MCF 10A (cell line): ENCODE results near the gene CTR9. TPM values are rescaled to one million over a fixed set of nuclear protein-coding genes. Genes with fewer than 3 reads are reported as not detected.

Experiments used
- BruUV-seq: library from RNA; stranded (reverse); fragments of 400-500 nt; replicated peaks from 2 replicates; lab custom pipeline; 2021; lab: Mats Ljungman, UMichigan
- CTCF ChIA-PET: fragments of 300-600 bp; sonication (Branson Sonifier 250); formaldehyde crosslinking; extraction: SDS; loops from one replicate; lab custom pipeline; 2021; ENCODE audit warnings: antibody characterized with exemption, inconsistent platforms; lab: Yijun Ruan, JAX
- POLR2A ChIA-PET: fragments of 300-600, 350-650 bp; sonication (Branson Sonifier 250); formaldehyde crosslinking; extraction: SDS; loops from one replicate; lab custom pipeline; 2020; ENCODE audit warnings: antibody characterized with exemption, inconsistent platforms; lab: Yijun Ruan, JAX
- DNase-seq: peaks from one replicate; pipeline ENCODE4 v3.0.0-alpha.2; 2018; ENCODE audit not compliant: unreplicated experiment
- H3K27ac Mint-ChIP-seq: one replicate; pipeline ENCODE4 v1.8.0; 2022; ENCODE audit warnings: mild to moderate bottlenecking, low read depth, mixed read lengths; ENCODE audit not compliant: unreplicated experiment
- H3K27me3 Mint-ChIP-seq: one replicate; pipeline ENCODE4 v1.8.0; 2022; ENCODE audit warnings: mixed read lengths; ENCODE audit not compliant: insufficient read depth, unreplicated experiment
- H3K36me3 Mint-ChIP-seq: one replicate; pipeline ENCODE4 v1.8.0; 2022; ENCODE audit warnings: mild to moderate bottlenecking, moderate library complexity, mixed read lengths; ENCODE audit not compliant: insufficient read depth, unreplicated experiment
- H3K4me1 Mint-ChIP-seq: one replicate; pipeline ENCODE4 v1.8.0; 2022; ENCODE audit warnings: mixed read lengths; ENCODE audit not compliant: insufficient read depth, unreplicated experiment
- H3K4me3 Mint-ChIP-seq: one replicate; pipeline ENCODE4 v1.8.0; 2022; ENCODE audit warnings: mild to moderate bottlenecking, moderate library complexity, mixed read lengths; ENCODE audit not compliant: unreplicated experiment
- H3K9me3 Mint-ChIP-seq: one replicate; pipeline ENCODE4 v1.8.0; 2022; ENCODE audit warnings: mixed read lengths; ENCODE audit not compliant: unreplicated experiment
- intact Hi-C: fragments of 100-400 bp; cut with micrococcal nuclease; formaldehyde crosslinking; loops from 2 replicates; pipeline ENCODE4 v1.14.1; 2022
- total RNA-seq: library from RNA; stranded (reverse); gene quantifications from 2 replicates; pipeline ENCODE4 v1.2.3, GENCODE V29; 2022
- TF ChIP-seq, protein P1 (sequence below): fragments of 200-600 bp; IDR thresholded peaks from one replicate; pipeline ENCODE4 v1.8.0; 2022; ENCODE audit warnings: antibody characterized with exemption, mild to moderate bottlenecking; ENCODE audit not compliant: unreplicated experiment

The CTR9 gene
- total RNA-seq, 1 experiment from 2014 or later: 28.8 TPM

DNA sequence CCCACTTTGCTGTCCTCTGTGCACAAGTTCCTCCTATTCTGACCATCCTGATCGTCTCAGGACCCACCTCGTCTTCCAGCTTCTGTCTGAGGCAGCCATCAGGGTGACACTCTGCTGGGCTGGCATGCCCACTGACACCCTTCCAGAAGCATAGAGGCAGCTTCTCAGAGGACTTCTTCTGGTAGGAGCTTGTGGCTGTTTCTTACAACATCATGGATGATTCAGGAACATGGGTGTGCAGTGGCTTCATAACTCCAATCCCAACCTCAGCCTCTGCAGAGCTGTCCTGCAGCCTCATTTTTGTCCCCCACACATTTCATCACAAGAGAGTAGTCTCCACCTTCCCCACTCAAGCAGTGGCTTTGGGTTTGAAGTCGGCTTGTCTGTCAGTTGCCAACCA is 20.9 kb upstream of the CTR9 start:
- no TSS peak for BruUV-seq
- Mint-ChIP-seq H3K27me3 (peaks cover 17% of the 10 kb centered on the region), H3K4me1 (no peaks in the 10 kb centered on the region), H3K4me3 (no peak overlapping the region), H3K36me3 (no peaks in the 10 kb centered on the region), H3K9me3 (no peaks in the 10 kb centered on the region), H3K27ac (no peak overlapping the region)
- DNase-seq: no peak
- TF ChIP-seq, protein P1, sequence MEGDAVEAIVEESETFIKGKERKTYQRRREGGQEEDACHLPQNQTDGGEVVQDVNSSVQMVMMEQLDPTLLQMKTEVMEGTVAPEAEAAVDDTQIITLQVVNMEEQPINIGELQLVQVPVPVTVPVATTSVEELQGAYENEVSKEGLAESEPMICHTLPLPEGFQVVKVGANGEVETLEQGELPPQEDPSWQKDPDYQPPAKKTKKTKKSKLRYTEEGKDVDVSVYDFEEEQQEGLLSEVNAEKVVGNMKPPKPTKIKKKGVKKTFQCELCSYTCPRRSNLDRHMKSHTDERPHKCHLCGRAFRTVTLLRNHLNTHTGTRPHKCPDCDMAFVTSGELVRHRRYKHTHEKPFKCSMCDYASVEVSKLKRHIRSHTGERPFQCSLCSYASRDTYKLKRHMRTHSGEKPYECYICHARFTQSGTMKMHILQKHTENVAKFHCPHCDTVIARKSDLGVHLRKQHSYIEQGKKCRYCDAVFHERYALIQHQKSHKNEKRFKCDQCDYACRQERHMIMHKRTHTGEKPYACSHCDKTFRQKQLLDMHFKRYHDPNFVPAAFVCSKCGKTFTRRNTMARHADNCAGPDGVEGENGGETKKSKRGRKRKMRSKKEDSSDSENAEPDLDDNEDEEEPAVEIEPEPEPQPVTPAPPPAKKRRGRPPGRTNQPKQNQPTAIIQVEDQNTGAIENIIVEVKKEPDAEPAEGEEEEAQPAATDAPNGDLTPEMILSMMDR: no peak
- intact Hi-C loops: loop anchor here (10.0 kb wide), 1 partner anchor 755 kb away; no protein-coding TSS in a partner anchor
- ChIA-PET POLR2A (interaction anchor here (0.6 to 1.0 kb wide), 2 partner anchors 190 to 228 kb away, joined by 3 read pairs; no protein-coding TSS in a partner anchor), CTCF (interaction anchor here (0.6 to 2.5 kb wide), 4 partner anchors 170 to 520 kb away, joined by 3 to 11 read pairs (median 4); no protein-coding TSS in a partner anchor)

DNA sequence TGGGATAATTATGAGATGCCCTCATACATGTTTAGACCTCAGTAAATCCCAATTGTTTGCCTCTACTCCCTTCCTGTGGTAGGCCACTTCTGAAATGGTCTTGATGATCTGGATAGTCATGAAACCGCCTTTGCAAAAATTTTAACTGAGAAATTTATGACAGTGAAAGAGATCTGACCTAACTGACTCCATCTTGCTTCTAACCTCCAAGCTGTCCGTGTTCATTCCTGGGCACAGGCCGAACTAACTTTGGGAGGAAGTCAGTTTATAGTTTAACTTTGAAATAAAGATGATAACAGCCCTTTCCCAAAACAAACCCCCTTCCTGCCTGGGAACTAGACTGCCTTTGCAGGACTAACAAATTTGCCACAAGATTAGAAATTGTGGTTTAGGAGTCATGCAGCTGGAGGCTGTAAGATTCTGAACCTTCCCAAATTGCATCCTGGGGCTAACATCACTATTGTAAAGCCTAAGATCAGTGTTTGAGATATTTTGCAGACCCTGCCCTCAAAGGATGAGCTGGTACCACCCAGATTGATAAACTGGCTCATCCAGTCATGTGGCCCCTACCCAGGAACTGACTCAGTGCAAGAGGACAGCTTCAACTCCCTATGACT is 19.9 kb upstream of the CTR9 start:
- TF ChIP-seq, protein P1: no peak
- POLR2A ChIA-PET: interaction anchor here (0.7 to 1.0 kb wide), 3 partner anchors 77 to 315 kb away, joined by 3 read pairs; no protein-coding TSS in a partner anchor
- no TSS peak for BruUV-seq
- intact Hi-C loops: loop anchor here (10.0 kb wide), 1 partner anchor 756 kb away; no protein-coding TSS in a partner anchor
- CTCF ChIA-PET: interaction anchor here (0.6 to 2.5 kb wide), 8 partner anchors 275 to 523 kb away, joined by 3 to 11 read pairs (median 4); no protein-coding TSS in a partner anchor
- no peak overlapping the region for H3K27ac Mint-ChIP-seq
- H3K27me3 Mint-ChIP-seq: peaks cover 17% of the 10 kb centered on the region
- no peaks in the 10 kb centered on the region for H3K36me3 Mint-ChIP-seq
- H3K4me1 Mint-ChIP-seq: peaks cover 9% of the 10 kb centered on the region
- DNase-seq: no peak
- no peaks in the 10 kb centered on the region for H3K9me3 Mint-ChIP-seq
- no peak overlapping the region for H3K4me3 Mint-ChIP-seq

DNA sequence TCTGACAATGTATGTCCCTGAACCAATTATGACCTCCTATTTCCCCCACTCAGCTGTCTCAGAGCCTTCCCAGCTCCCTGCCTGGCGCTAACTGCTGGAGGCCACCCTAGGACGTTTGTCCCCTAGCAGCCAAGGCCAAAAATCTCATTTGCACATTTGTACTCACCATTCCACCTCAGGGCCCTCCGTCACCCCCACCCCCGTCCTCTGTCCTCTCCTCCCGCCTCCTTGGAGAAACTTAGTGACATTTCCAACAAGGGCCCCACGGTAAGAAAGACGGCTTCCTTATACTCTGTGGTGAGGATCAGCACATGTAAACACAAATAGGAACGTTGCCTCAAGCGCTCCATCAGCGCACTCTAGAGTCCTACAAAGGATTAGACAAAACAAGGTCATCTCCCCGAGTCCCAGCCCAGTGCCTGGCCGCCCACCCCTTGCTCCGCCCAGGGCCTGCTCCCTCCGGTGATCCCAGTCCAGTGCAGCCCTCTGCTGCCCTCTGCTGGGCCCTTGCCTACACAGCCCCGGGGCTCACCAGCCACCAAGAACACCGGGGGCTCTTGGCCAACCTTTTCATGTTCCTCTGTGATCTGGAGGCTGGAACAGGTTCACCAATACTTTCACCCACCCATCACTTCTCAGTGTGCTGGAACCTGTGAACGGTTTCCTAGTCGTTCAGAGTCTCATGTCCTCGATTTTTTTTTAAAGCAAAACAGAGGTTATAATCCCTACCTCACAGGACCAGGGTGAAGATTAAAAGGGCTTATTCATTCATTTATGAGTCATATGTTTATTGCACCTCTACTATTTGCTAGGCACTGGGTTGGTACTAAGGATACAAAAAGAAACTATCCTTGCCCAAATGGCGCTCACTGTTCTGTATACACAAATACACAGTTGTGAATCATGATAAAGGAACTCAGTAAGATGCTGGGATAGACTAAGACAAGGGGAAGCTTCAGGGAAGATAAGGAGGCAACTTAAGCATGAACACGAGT is 15.3 kb upstream of the CTR9 start:
- CTCF ChIA-PET: interaction anchor here (0.6 to 2.4 kb wide), 37 partner anchors 8 to 763 kb away, joined by 3 to 27 read pairs (median 3); no protein-coding TSS in a partner anchor
- Mint-ChIP-seq H3K27ac (peak overlapping the region; percentile 82), H3K4me3 (peak overlapping the region; percentile 66), H3K36me3 (no peaks in the 10 kb centered on the region), H3K4me1 (peaks cover 14% of the 10 kb centered on the region), H3K9me3 (no peaks in the 10 kb centered on the region), H3K27me3 (no peaks in the 10 kb centered on the region)
- POLR2A ChIA-PET: interaction anchor here (0.6 to 1.3 kb wide), 5 partner anchors 13 to 650 kb away, joined by 3 to 7 read pairs (median 4); partner anchors contain the start of gene RNF141
- TF ChIP-seq, protein P1: peak; percentile 98
- DNase-seq: peak; percentile 93
- intact Hi-C loops: loop anchor here (1.0 to 10.0 kb wide), 10 partner anchors 81 to 977 kb away; partner anchors contain the start of gene RNF141
- no TSS peak for BruUV-seq
